ENCODE results near the gene CNDP2. TPM values are rescaled to one million over a fixed set of nuclear protein-coding genes. Genes with fewer than 3 reads are reported as not detected.

Gene CNDP2
- total and polyA plus RNA-seq, 2 donors from 2014 or later, result 499 to 740 TPM

- FAIRE-seq, result no peak
- Histone ChIP-seq H3K27ac (ENCODE audit: low read depth in 2 of 2, low read length in 2 of 2) (no peak within 1 kb of the TSS), H3K9ac (ENCODE audit: low read length in 3 of 3) (no peak within 1 kb of the TSS), H3K36me3 (ENCODE audit: control insufficient read depth in 2 of 3, insufficient read depth in 3 of 3, low read length in 3 of 3) (no peaks in the 10 kb centered on the region), H3K9me3 (ENCODE audit: control insufficient read depth in 2 of 3, insufficient read depth in 1 of 3, low read length in 3 of 3) (no peaks in the 10 kb centered on the region), H3K4me3 (ENCODE audit: low read length in 3 of 3) (peak within 1 kb of the TSS in 1 of 3 donors; percentile 29), H3K27me3 (ENCODE audit: control insufficient read depth, insufficient read depth, low read length) (peaks cover 9% of the 10 kb centered on the region), H3K4me1 (ENCODE audit: control insufficient read depth in 2 of 3, insufficient read depth in 2 of 3, low read depth in 1 of 3, low read length in 3 of 3) (peaks cover 0 to 2% (median 0%) of the 10 kb centered on the region in 3 donors)
- peak in 2 of 5 donors; percentile 23 to 40 for DNase-seq
- TF ChIP-seq, protein P1, sequence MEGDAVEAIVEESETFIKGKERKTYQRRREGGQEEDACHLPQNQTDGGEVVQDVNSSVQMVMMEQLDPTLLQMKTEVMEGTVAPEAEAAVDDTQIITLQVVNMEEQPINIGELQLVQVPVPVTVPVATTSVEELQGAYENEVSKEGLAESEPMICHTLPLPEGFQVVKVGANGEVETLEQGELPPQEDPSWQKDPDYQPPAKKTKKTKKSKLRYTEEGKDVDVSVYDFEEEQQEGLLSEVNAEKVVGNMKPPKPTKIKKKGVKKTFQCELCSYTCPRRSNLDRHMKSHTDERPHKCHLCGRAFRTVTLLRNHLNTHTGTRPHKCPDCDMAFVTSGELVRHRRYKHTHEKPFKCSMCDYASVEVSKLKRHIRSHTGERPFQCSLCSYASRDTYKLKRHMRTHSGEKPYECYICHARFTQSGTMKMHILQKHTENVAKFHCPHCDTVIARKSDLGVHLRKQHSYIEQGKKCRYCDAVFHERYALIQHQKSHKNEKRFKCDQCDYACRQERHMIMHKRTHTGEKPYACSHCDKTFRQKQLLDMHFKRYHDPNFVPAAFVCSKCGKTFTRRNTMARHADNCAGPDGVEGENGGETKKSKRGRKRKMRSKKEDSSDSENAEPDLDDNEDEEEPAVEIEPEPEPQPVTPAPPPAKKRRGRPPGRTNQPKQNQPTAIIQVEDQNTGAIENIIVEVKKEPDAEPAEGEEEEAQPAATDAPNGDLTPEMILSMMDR (IDR thresholded peaks at IDR 0.05; ENCODE audit: borderline replicate concordance, extremely low read depth, insufficient read depth), result no peak
- intact Hi-C loops (cut with DNase I), result no loop called here
Observed at GRCh38 chr18:74457043-74457724, 39.0 kb upstream of the CNDP2 start, which contains the start of gene DIPK1C. Gene DIPK1C (minus strand): TSS chr18:74457308. CDS start chr18:74457259, 49 bp downstream.

- intact Hi-C loops (cut with DNase I), result no loop called here
- Histone ChIP-seq H3K9ac (ENCODE audit: low read length in 3 of 3) (no peak overlapping the region), H3K36me3 (ENCODE audit: control insufficient read depth in 2 of 3, insufficient read depth in 3 of 3, low read length in 3 of 3) (no peaks in the 10 kb centered on the region), H3K4me1 (ENCODE audit: control insufficient read depth in 2 of 3, insufficient read depth in 2 of 3, low read depth in 1 of 3, low read length in 3 of 3) (peaks cover 0 to 2% (median 0%) of the 10 kb centered on the region in 3 donors), H3K27ac (ENCODE audit: low read depth in 2 of 2, low read length in 2 of 2) (no peak overlapping the region), H3K27me3 (ENCODE audit: control insufficient read depth, insufficient read depth, low read length) (peaks cover 9% of the 10 kb centered on the region), H3K4me3 (ENCODE audit: low read length in 3 of 3) (no peak overlapping the region), H3K9me3 (ENCODE audit: control insufficient read depth in 2 of 3, insufficient read depth in 1 of 3, low read length in 3 of 3) (peaks cover 0 to 6% (median 0%) of the 10 kb centered on the region in 3 donors)
- DNase-seq, result no peak
- FAIRE-seq, result no peak
- TF ChIP-seq, protein P1 (IDR thresholded peaks at IDR 0.05; ENCODE audit: borderline replicate concordance, extremely low read depth, insufficient read depth), result no peak
Observed at GRCh38 chr18:74457725-74458421, 38.3 kb upstream of the CNDP2 start.

DNA sequence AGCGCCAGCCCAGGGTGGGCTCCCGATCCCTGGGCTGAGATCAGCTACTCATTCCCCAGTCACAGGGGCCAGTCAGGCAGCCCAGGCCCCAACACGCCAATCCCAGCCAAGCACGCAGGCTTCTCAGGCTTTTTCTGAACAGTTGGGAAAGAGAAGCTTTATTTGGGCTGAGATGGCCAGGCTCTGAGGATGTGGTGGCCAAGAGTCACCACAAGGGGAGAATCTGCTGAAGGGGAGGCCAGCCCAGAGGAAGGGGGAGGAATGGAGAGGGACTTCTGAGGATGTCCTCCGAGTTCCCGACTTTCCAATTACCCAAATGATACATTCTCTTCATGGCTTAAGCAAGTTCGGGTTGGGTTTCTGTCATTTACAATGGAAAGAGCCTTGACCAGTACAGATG lies 36.3 kb upstream of the CNDP2 start:
- peaks cover 0 to 2% (median 0%) of the 10 kb centered on the region in 3 donors for H3K4me1 ChIP-seq (ENCODE audit: control insufficient read depth in 2 of 3, insufficient read depth in 2 of 3, low read depth in 1 of 3, low read length in 3 of 3)
- H3K9ac ChIP-seq (ENCODE audit: low read length in 3 of 3), result no peak overlapping the region
- H3K36me3 ChIP-seq (ENCODE audit: control insufficient read depth in 2 of 3, insufficient read depth in 3 of 3, low read length in 3 of 3), result no peaks in the 10 kb centered on the region
- intact Hi-C loops (cut with DNase I), result no loop called here
- peaks cover 5% of the 10 kb centered on the region for H3K27me3 ChIP-seq (ENCODE audit: control insufficient read depth, insufficient read depth, low read length)
- TF ChIP-seq, protein P1 (IDR thresholded peaks at IDR 0.05; ENCODE audit: borderline replicate concordance, extremely low read depth, insufficient read depth), result no peak
- no peak for DNase-seq
- FAIRE-seq, result no peak
- H3K9me3 ChIP-seq (ENCODE audit: control insufficient read depth in 2 of 3, insufficient read depth in 1 of 3, low read length in 3 of 3), result peaks cover 0 to 8% (median 0%) of the 10 kb centered on the region in 3 donors
- no peak overlapping the region for H3K27ac ChIP-seq (ENCODE audit: low read depth in 2 of 2, low read length in 2 of 2)
- no peak overlapping the region for H3K4me3 ChIP-seq (ENCODE audit: low read length in 3 of 3)

Data from kidney (tissue), 14 donors.